ENCODE data around the gene PYCR2. TPM values are rescaled to one million over a fixed set of nuclear protein-coding genes. Genes with fewer than 3 reads are reported as not detected.

PYCR2 gene
- total and polyA plus RNA-seq, 2 of the 8 experiments (the other 6 are each of a cell fraction or from before 2014, with no cell fraction given), result 79.3 to 84.6 TPM

GRCh38 chr1:225885336-225885735 lies 38.7 kb downstream of the PYCR2 start:
- Histone ChIP-seq H2BK15ac (ENCODE audit: low read length) (no peak overlapping the region), H3K79me1 (ENCODE audit: low read depth, low read length) (peaks cover 6% of the 10 kb centered on the region; the same call in 1 of the 2 replicates), H2AFZ (ENCODE audit: low read length) (no peak overlapping the region), H3K4ac (replicated peaks; ENCODE audit: insufficient read length, low read depth, low read length) (no peak overlapping the region), H3K56ac (replicated peaks; ENCODE audit: insufficient read length, low read depth, low read length) (no peak overlapping the region), H3K4me2 (ENCODE audit: insufficient read depth in 1 of 2, low read depth in 2 of 2, low read length in 2 of 2) (no peak overlapping the region), H4K91ac (replicated peaks; ENCODE audit: insufficient read length, low read length) (no peak overlapping the region), H2BK20ac (ENCODE audit: low read length) (no peak overlapping the region), H4K20me1 (replicated peaks in 1 of 2; ENCODE audit: control insufficient read depth in 1 of 2, insufficient read depth in 2 of 2, low read length in 2 of 2) (peaks cover 2 to 4% of the 10 kb centered on the region in 2 experiments), H3K36me3 (ENCODE audit: control insufficient read depth in 2 of 4, insufficient read depth in 4 of 4, low read length in 3 of 4) (no peaks in the 10 kb centered on the region), H2BK12ac (ENCODE audit: low read depth, low read length) (no peak overlapping the region), H3K23me2 (ENCODE audit: low read depth, low read length) (peaks cover 9% of the 10 kb centered on the region; the same call in 1 of the 2 replicates), H2BK5ac (ENCODE audit: low read depth, low read length) (no peak overlapping the region), H4K5ac (ENCODE audit: insufficient read length, low read depth, low read length) (no peak overlapping the region), H3K9me3 (ENCODE audit: insufficient read depth in 2 of 2, low read depth in 1 of 2, low read length in 1 of 2) (no peaks in the 10 kb centered on the region), H2BK120ac (replicated peaks; ENCODE audit: low read depth, low read length) (no peak overlapping the region), H3K23ac (ENCODE audit: insufficient read length) (no peak overlapping the region), H3K9ac (replicated peaks in 1 of 4; ENCODE audit: extremely low read depth in 1 of 4, low read depth in 3 of 4, low read length in 3 of 4) (no peak overlapping the region), H3K79me2 (ENCODE audit: control insufficient read depth in 1 of 2, insufficient read depth in 2 of 2, low read length in 2 of 2) (peaks cover 0 to 5% of the 10 kb centered on the region in 2 experiments; a peak in 1 of 4 replicates), H3K27ac (ENCODE audit: low read depth, low read length) (no peak overlapping the region), H3K14ac (ENCODE audit: insufficient read length) (no peak overlapping the region), H4K8ac (ENCODE audit: extremely low read depth, insufficient read depth, low read length) (no peak overlapping the region), H3K4me1 (replicated peaks in 1 of 4; ENCODE audit: control insufficient read depth in 3 of 4, insufficient read depth in 4 of 4, low read length in 3 of 4) (peaks cover 18 to 34% (median 27%) of the 10 kb centered on the region in 4 experiments), H3K4me3 (ENCODE audit: extremely low read depth in 1 of 4, insufficient read depth in 2 of 4, low read depth in 3 of 4, low read length in 4 of 4) (no peak overlapping the region), H2AK5ac (ENCODE audit: low read depth, low read length) (no peak overlapping the region), H3K27me3 (replicated peaks in 1 of 4; ENCODE audit: control insufficient read depth in 3 of 4, extremely low read depth in 1 of 4, insufficient read depth in 3 of 4, low read length in 3 of 4) (peaks cover 0 to 26% (median 13%) of the 10 kb centered on the region in 4 experiments; a peak in 5 of 7 replicates), H3K18ac (ENCODE audit: extremely low read depth, low read length) (no peak overlapping the region)
- ChIA-PET CTCF (ENCODE audit: partially characterized antibody) (interaction anchor here (0.7 to 21.3 kb wide), 7 partner anchors 7 to 76 kb away, joined by 3 to 406 read pairs (median 3); no protein-coding TSS in a partner anchor), POLR2A (ENCODE audit: partially characterized antibody) (interaction anchor here (0.9 to 2.8 kb wide), 4 partner anchors 12 to 26 kb away, joined by 3 to 7 read pairs (median 5); no protein-coding TSS in a partner anchor)
- WGBS, 2 experiments (ENCODE audit: extremely low coverage in 1 of 2, insufficient coverage in 1 of 2, insufficient read length in 1 of 2, insufficient replicate concordance in 2 of 2, low coverage in 1 of 2, low lambda C conversion rate in 2 of 2, missing lambda C conversion rate in 1 of 2), result 88% methylated on average over 6 of the region's 6 CpGs; no CpG with 5 or more reads in 1 of the 2 experiments
- no peak for DNase-seq (ENCODE audit: low read depth in 1 of 2, low spot score in 2 of 2)
- no peak for FAIRE-seq
- TF ChIP-seq NRF1 (IDR thresholded peaks at IDR 0.05; ENCODE audit: low read depth, low read length) (no peak), PHF8 (conservative IDR thresholded peaks at IDR 0.05; ENCODE audit: low read depth, low read length) (no peak), RFX5 (IDR thresholded peaks at IDR 0.05; ENCODE audit: borderline replicate concordance, low read depth, low read length) (no peak), ASH2L (IDR thresholded peaks at IDR 0.05; ENCODE audit: low read length) (no peak), TCF12 (IDR thresholded peaks at IDR 0.05; ENCODE audit: low read depth, low read length) (no peak), CHD2 (IDR thresholded peaks at IDR 0.05; ENCODE audit: low read length) (no peak), GABPA (IDR thresholded peaks at IDR 0.05; ENCODE audit: borderline replicate concordance, insufficient read depth, low read length) (no peak), TAF1 (IDR thresholded peaks at IDR 0.05; ENCODE audit: low read depth, low read length) (no peak), GTF2F1 (IDR thresholded peaks at IDR 0.05; ENCODE audit: borderline replicate concordance, low read depth, low read length) (no peak), TBP (IDR thresholded peaks at IDR 0.05; ENCODE audit: low read depth, low read length) (no peak), EZH2 (IDR thresholded peaks at IDR 0.05; ENCODE audit: low read depth, low read length, severe bottlenecking) (no peak), KDM4A (IDR thresholded peaks at IDR 0.05; ENCODE audit: low read depth, low read length, severe bottlenecking) (no peak)
- TF ChIP-seq, protein P1, sequence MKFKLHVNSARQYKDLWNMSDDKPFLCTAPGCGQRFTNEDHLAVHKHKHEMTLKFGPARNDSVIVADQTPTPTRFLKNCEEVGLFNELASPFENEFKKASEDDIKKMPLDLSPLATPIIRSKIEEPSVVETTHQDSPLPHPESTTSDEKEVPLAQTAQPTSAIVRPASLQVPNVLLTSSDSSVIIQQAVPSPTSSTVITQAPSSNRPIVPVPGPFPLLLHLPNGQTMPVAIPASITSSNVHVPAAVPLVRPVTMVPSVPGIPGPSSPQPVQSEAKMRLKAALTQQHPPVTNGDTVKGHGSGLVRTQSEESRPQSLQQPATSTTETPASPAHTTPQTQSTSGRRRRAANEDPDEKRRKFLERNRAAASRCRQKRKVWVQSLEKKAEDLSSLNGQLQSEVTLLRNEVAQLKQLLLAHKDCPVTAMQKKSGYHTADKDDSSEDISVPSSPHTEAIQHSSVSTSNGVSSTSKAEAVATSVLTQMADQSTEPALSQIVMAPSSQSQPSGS (IDR thresholded peaks at IDR 0.05; ENCODE audit: low read length), result no peak
